Tibial nerve (tissue), 4 donors: ENCODE measurements around the gene CDH13. TPM values are rescaled to one million over a fixed set of nuclear protein-coding genes. Genes with fewer than 3 reads are reported as not detected.

Source experiments
- DNase-seq, 2 donors: peaks; one replicate each; pipeline ENCODE4 v3.0.0-alpha.2; 2019; ENCODE audit warnings: low spot score in 2 of 2
- H3K27ac ChIP-seq, 4 donors: fragments of 200-600 bp; sonication (generic) in 3 of 4; one replicate each; pipeline ENCODE4 v1.5.1; 2017 to 2019; ENCODE audit warnings: mild to moderate bottlenecking in 1 of 4
- H3K27me3 ChIP-seq, 2 donors: fragments of 200-600 bp; sonication (generic) in 1 of 2; one replicate each; pipeline versions ENCODE4 v1.5.1 to v1.6.0; 2017 to 2019
- H3K36me3 ChIP-seq, 3 donors: fragments of 200-600 bp; sonication (generic); one replicate each; pipeline ENCODE4 v1.5.1; 2018 to 2019
- H3K4me1 ChIP-seq, 4 donors: fragments of 200-600 bp; sonication (generic) in 3 of 4; one replicate each; pipeline ENCODE4 v1.5.1; 2017 to 2019
- H3K4me3 ChIP-seq, 4 donors: fragments of 200-600 bp; sonication (generic) in 3 of 4; one replicate each; pipeline ENCODE4 v1.5.1; 2017 to 2019; ENCODE audit warnings: mild to moderate bottlenecking in 1 of 4, moderate library complexity in 1 of 4
- H3K9me3 ChIP-seq, 4 donors: fragments of 200-600 bp; sonication (generic) in 3 of 4; one replicate each; pipeline ENCODE4 v1.5.1; 2017 to 2019
- CTCF ChIP-seq, 5 experiments: fragments of 200-600 bp in 3 of 5; fragments of 450-650 bp in 2 of 5; sonication (generic) in 3 of 5; IDR thresholded peaks; one replicate each; pipeline ENCODE4 v1.5.1; 2016 to 2019; ENCODE audit warnings: antibody characterized with exemption in 5 of 5, mild to moderate bottlenecking in 3 of 5, moderate library complexity in 2 of 5
- EP300 ChIP-seq, 2 donors: sonication (generic); formaldehyde crosslinking; IDR thresholded peaks; one replicate each; pipeline ENCODE4 v1.6.1; 2017; ENCODE audit warnings: antibody characterized with exemption in 2 of 2, mild to moderate bottlenecking in 1 of 2
- POLR2A ChIP-seq, 2 donors: fragments of 450-650 bp; IDR thresholded peaks; one replicate each; pipeline ENCODE4 v1.6.1; 2017; ENCODE audit warnings: antibody characterized with exemption in 2 of 2, mild to moderate bottlenecking in 2 of 2, moderate library complexity in 2 of 2
- WGBS, 2 donors: methylation state at CpG; one replicate each; pipeline ENCODE4 v1.1.5; 2018; 5-methylcytosine and 5-hydroxymethylcytosine counted together
- total RNA-seq, 4 donors: library from RNA; depleted of rRNA; stranded (reverse); fragments of >200 nt; gene quantifications; one replicate each; pipeline ENCODE4 v1.1.0, GENCODE V29; 2016

CDH13 gene
- total RNA-seq, 4 donors from 2014 or later = 4.1 to 14.4 (median 5.8) TPM

GRCh38 chr16:83402160-83402814 lies 775.5 kb downstream of the CDH13 start:
- 91 to 92% methylated on average over 6 of the region's 6 CpGs for WGBS, 2 donors
- no peak for DNase-seq
- H3K9me3 ChIP-seq = peaks cover 0 to 4% (median 2%) of the 10 kb centered on the region in 4 donors

GRCh38 chr16:83402967-83403366 lies 776.2 kb downstream of the CDH13 start:
- 54 to 63% methylated on average over 4 of the region's 4 CpGs for WGBS, 2 donors
- Histone ChIP-seq H3K27me3 (no peaks in the 10 kb centered on the region), H3K27ac (no peak overlapping the region), H3K4me1 (no peaks in the 10 kb centered on the region), H3K36me3 (no peaks in the 10 kb centered on the region), H3K9me3 (peaks cover 0 to 4% (median 2%) of the 10 kb centered on the region in 4 donors), H3K4me3 (no peak overlapping the region)
- DNase-seq = no peak
- TF ChIP-seq CTCF (IDR thresholded peaks at IDR 0.05) (no peak), POLR2A (IDR thresholded peaks at IDR 0.05) (no peak), EP300 (IDR thresholded peaks at IDR 0.05) (no peak)

More at GRCh38 chr16:83402160-83402814, 775.5 kb downstream of the CDH13 start:
- H3K36me3 ChIP-seq = no peaks in the 10 kb centered on the region
- H3K4me1 ChIP-seq = peaks cover 0 to 3% (median 0%) of the 10 kb centered on the region in 4 donors
- H3K27me3 ChIP-seq = no peaks in the 10 kb centered on the region
- H3K27ac ChIP-seq = no peak overlapping the region
- TF ChIP-seq POLR2A (IDR thresholded peaks at IDR 0.05) = no peak
- TF ChIP-seq CTCF (IDR thresholded peaks at IDR 0.05) = no peak
- no peak for TF ChIP-seq EP300 (IDR thresholded peaks at IDR 0.05)
- H3K4me3 ChIP-seq = no peak overlapping the region

DNA sequence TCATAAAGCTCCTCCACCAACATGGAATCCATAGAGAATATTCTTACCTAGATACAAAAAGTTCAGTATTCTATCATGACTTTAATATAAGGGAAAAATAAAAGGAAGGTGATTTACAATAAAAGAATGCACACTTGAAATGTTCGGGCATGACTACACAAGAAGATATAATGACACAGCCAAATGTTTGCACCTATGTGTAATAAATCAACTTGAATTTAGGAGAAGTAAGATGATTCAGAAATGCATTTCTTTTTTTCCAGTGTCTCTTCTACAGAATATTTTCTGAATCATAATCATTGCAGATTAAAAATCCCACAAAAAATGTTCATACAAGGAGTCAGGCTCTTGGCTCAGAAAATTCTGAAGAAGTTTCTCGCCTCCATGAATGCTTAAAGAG lies 777.0 kb downstream of the CDH13 start:
- H3K9me3 ChIP-seq = peaks cover 0 to 4% (median 2%) of the 10 kb centered on the region in 4 donors
- H3K36me3 ChIP-seq = no peaks in the 10 kb centered on the region
- 87 to 88% methylated on average over 2 of the region's 2 CpGs for WGBS, 2 donors
- no peaks in the 10 kb centered on the region for H3K27me3 ChIP-seq
- DNase-seq = no peak
- H3K4me1 ChIP-seq = no peaks in the 10 kb centered on the region
- no peak overlapping the region for H3K27ac ChIP-seq
- TF ChIP-seq POLR2A (IDR thresholded peaks at IDR 0.05) = no peak
- TF ChIP-seq CTCF (IDR thresholded peaks at IDR 0.05) = no peak
- TF ChIP-seq EP300 (IDR thresholded peaks at IDR 0.05) = no peak
- H3K4me3 ChIP-seq = no peak overlapping the region

GRCh38 chr16:83404261-83404660 lies 777.5 kb downstream of the CDH13 start:
- WGBS, 2 donors = 82 to 89% methylated on average over 3 of the region's 3 CpGs

More at GRCh38 chr16:83404261-83404660, 777.5 kb downstream of the CDH13 start:
- Histone ChIP-seq H3K36me3 (no peaks in the 10 kb centered on the region), H3K27ac (no peak overlapping the region), H3K4me3 (no peak overlapping the region), H3K9me3 (peaks cover 0 to 4% (median 2%) of the 10 kb centered on the region in 4 donors), H3K4me1 (no peaks in the 10 kb centered on the region), H3K27me3 (no peaks in the 10 kb centered on the region)
- DNase-seq = no peak
- no peak for TF ChIP-seq CTCF (IDR thresholded peaks at IDR 0.05)
- no peak for TF ChIP-seq POLR2A (IDR thresholded peaks at IDR 0.05)
- no peak for TF ChIP-seq EP300 (IDR thresholded peaks at IDR 0.05)
